Left kidney (tissue), 2 donors: ENCODE data around the gene PRRT1B. TPM values are rescaled to one million over a fixed set of nuclear protein-coding genes. Genes with fewer than 3 reads are reported as not detected.

Source experiments
- DNase-seq: peaks from one replicate; pipeline ENCODE4 v3.0.0-alpha.2; 2013
- polyA plus RNA-seq: library from polyadenylated mRNA; unstranded; fragments of 120-200 nt; gene quantifications from one replicate; pipeline ENCODE4 v1.2.1, GENCODE V29; 2013; ENCODE audit not compliant: insufficient read length

PRRT1B gene
- polyA plus RNA-seq, 1 donor = 1.2 TPM

- DNase-seq = no peak
Observed at GRCh38 chr9:131580358-131580757, 35.0 kb downstream of the PRRT1B start.

GRCh38 chr9:131582056-131582455, 36.7 kb downstream of the PRRT1B start:
- DNase-seq = no peak

GRCh38 chr9:131582466-131583336, 37.4 kb downstream of the PRRT1B start:
- no peak for DNase-seq

- DNase-seq = no peak
Observed at GRCh38 chr9:131583337-131583645, 38.0 kb downstream of the PRRT1B start.

DNA sequence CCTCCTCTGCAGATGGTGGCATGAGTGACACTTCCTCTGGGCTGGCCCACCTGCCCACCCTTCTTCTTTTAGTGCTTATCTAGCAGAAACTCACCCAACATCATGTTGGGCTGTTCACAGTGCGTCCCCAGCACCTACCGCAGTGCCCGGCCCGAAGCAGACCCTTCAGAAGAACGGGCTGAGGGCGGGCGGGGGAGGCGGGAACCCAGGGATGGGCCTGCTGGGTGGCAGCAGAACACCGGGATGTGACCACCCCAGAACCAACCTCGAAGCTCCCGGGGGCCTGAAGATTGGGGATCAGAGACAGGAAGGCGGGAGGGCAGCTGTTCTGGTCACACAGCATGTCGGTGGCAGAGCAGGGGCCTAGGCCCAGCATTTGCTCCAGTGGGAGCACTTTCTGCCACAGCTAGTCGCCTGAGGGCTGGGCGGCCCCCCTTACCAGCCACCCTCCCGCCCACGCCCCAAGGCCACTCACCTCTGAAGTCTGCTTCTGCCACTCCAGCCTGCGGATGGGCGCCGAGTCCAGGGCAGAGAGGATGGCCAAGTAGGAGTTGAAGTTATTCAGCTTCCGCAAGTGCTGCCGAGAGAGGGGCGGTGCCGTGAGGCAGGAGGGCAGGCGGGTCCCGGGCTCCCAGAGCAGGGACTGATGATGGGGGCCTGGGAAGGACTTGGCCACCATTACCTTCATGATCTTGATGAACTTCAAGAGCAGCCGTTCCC, 38.7 kb downstream of the PRRT1B start:
- DNase-seq = no peak

DNA sequence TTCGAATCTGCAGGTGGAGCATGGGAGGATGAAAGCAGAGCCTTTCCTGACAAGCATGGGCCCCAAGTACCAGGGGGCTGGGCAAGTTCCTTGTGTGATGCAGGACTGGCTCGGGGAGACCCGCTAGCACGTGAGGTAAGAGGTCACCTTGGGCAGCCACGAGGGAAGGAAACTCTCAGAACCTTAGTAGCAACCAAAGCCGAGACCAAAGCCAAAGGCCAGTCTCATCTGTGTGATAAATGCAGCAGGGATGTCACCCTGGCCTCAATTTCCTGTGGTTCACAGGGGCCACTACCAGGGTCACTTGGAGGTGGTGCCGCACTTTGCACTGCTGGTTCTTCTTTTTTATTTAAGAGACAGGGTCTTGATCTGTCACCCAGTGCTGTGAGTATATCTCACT, 39.5 kb downstream of the PRRT1B start:
- no peak for DNase-seq

- DNase-seq = no peak
Observed at GRCh38 chr9:131585375-131585774, 40.1 kb downstream of the PRRT1B start.

GRCh38 chr9:131587331-131587730, 42.0 kb downstream of the PRRT1B start:
- no peak for DNase-seq

DNA sequence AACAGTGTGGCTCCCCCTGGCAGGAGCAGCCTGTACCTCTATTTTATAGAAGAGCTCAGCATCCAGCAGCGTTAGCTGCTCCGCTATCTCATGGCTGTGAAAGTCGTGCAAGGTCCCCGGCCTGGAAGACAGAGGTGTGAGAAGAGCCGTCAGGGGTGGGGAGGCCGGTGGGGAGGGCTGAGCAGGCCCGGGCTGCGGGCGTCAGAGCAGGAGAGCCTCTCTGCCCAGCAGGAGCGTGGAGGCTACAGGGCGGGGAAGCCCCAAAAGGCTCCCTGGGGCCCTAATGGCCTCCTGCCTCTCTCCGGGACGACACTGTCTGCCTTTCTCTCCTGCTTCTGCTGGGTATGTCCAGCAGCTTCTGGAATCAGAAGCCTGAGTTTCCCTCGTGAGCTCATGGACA, 42.6 kb downstream of the PRRT1B start:
- no peak for DNase-seq

GRCh38 chr9:131588396-131588795, 43.1 kb downstream of the PRRT1B start:
- no peak for DNase-seq

GRCh38 chr9:131589124-131589711, 43.9 kb downstream of the PRRT1B start:
- DNase-seq = no peak

GRCh38 chr9:131589993-131590392, 44.7 kb downstream of the PRRT1B start:
- DNase-seq = no peak

DNA sequence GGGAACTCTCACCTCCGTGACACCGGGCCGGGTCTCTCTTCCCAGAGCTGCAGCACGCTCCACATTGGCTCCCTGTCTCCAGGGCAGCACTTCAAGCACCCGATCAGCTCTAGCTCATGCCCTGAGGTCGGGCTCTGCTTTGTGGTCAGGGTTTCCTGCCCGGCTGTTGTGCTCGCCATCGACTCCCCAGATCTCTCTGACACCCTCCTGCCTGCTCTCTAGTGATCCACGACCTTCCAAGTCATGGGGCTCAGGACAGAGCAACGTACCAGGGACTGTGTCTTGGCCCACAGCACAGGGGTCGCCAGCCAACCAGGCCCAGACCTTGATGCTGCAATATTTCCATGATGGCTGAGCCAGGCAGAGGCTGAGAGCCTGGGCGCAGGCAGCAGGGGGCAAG, 45.1 kb downstream of the PRRT1B start:
- no peak for DNase-seq

DNA sequence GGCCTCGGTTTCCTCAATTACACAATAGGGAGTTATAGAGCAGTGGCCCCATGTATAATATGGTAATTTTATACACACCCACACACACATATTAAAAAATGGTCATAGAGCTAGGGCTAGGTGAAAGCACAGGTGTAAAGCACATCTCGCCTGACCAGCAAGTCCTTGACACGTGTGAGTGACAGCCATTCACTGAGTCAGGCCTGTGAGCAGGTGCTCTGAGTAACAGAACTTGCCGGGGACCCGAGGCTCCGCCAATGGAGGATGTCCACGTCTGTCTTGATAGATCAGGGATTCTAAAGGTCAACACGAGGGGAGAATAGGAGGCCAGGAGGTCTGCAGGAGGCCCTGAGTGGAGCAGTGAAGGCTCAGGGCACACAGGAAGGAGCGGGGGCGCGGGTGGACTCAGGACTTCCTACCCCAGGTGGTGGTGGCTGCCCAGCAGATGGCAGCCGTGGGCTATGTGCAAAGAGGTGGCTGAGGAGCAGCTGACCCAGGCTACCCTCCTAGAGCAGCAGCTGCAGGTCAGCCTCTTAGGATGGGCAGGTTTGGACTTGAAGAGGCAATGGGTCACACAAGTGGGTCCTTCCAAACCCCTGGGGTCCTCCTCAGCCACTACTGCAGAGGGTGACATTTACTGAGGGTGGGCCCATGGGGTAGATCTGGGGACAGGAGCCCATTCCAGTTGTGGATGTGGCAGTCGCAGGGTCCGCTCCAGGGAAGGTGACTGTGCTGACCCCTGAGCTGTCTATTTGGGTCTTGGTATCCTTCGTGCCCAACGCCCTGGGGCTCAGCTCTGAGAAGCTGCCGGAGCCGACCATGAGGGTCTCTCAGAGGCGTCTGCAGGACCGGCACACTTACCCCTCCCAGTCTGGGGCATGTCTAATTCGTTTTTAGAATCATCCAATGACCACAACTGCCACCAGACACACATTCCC, 45.9 kb downstream of the PRRT1B start:
- DNase-seq = peak; percentile 56

DNA sequence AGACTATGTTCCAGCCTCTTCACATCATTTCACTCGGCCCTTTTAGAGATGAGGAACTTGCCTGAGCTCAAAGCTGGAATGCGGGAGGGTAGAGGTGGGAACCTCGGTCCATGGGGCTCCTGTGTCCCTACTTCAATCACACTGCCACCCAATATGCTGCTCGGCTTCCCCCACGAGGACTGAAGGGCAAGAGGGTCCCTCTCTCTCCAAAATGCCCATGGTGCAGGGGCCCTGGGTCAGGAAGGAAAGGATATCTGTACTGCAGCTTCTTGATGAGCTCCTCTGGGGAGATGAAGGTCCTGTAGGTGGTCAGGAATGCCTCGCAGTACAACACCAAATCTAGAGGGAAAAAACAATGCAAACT, 46.5 kb downstream of the PRRT1B start:
- DNase-seq = no peak

GRCh38 chr9:131593091-131593820, 47.9 kb downstream of the PRRT1B start:
- DNase-seq = no peak

DNA sequence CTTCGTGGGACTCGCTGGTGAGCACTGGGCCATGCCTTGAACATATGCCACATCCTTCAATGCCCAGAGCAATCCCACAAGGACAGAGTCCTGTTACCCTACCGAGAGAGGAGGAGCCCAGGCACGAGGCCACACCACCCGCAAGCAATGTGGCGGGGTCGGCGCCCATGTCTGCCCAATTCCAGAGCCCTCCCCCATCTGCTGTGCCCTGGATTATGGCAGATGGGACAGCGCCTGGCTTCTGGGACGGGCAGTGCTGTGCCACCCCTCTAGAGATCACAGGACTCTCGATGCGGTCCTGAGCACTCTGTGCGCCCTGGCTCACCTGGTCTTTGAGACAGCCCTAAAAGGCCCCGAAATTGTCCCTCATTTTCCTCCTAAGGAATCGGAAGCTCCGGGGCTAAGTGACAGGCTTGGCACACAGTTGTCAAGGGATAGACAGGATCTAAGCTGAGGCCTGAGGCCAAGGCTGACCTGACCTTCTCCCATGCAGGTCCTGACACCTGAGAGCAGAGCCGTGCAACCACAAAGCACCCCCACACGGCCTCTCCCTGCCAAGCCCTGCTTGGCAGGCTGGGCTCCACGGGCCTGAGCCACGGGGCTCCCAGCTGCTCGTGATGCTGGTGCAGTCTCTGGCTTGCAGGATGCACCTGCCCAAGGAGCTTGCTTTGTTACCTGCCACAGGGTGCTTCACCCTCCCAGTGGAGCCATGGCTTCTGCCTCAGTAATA, 48.8 kb downstream of the PRRT1B start:
- DNase-seq = no peak

DNA sequence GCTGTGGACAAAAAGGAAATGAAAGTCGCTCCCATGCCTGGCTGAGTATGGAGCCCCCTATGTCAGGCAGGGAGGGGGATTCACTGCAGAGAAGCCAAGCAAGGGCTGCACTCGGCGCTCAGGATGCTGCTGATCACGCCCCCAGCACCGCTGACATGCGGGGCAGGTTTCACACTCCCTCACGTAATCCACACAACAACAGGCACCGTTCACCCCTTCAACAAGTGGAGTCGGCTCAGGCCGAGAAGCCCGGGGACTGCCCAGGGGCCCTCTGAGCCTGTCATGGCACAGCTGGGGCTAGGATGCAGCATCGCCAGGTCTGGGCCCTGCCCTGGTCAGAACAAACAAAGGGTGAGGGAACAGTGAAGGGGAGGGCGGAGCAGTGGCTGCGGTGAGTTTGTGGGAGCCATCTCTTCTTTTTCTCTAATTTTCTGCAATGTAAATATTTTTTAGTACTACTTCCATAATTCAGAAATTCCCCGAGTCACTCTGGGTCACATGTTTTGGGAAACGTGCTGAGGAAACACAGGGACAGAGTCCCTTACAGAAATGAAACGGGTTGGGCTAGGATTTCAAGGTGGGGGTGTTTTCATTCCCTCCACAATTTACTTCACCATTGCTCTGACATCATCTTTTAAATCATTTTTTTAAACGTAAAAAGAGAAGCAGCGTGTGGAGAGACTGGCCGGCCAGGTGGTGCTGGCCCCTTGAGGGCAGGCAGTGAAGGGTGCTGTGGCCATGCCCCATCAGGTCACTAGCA, 49.8 kb downstream of the PRRT1B start:
- no peak for DNase-seq

DNA sequence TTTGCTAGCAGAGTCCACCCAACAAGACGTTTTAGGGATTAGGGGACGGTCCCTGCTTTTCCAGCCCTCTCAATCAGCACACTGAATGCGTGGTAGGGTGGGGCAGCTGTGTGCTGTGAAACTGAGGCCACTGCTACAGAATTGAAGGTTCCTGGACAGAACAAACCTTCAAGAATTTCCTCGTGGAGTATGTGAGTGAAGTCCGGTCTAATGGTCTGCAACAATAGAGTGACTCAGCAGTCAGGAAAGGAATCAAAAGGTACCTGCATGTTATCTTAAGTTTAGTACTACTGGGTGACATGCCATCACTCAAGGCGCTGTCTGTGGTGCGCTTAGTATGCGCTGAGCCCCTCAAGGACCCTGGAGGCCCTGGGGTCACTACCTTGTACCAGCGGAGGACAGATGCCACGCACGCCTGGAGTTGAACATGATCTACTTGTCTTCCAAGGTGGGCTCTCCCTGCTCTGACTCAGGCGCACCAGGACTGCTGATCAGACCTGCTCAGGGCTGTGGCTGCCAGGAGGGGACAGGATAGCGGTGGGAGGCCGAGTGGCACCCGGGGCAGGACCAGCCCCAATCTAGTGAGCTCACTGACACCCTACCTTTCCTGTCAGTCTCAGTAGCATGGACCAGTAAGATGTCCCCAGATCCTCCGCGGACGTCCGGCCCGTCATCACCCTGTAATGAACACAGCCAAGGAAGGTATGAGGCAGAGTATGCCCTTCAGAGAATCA, 50.5 kb downstream of the PRRT1B start:
- no peak for DNase-seq

DNA sequence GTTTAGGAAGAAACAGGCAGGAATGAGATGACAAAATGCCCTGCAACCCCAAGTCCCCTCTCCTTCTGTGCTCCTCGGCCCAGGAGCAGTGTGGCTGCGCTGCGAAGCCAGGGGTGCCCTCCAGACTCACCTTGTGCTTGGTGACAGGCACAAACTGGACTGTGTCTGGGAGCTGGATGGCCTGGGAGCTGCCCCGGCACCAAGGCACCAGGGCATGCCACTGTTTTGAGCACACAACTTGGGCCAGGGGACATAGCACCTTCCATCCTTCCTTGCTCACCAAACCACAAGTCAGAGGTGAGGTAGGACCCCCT, 51.1 kb downstream of the PRRT1B start:
- DNase-seq = no peak
